BE2C (cell line): ENCODE measurements around the gene LLGL2.

Experiments used
- DNase-seq: peaks from one replicate; pipeline ENCODE4 v3.0.0-alpha.2; 2020
- H3K27me3 ChIP-seq: fragments of 250-450 bp; sonication (Bioruptor Pico); 2 replicates; pipeline ENCODE4 v1.5.1; 2020; ENCODE audit warnings: mild to moderate bottlenecking
- H3K36me3 ChIP-seq: fragments of 250-450 bp; sonication (Bioruptor Pico); 2 replicates; pipeline ENCODE4 v1.5.1; 2020; ENCODE audit warnings: mild to moderate bottlenecking
- H3K4me1 ChIP-seq: fragments of 250-450 bp; sonication (Bioruptor Pico); 2 replicates; pipeline ENCODE4 v1.5.1; 2020
- H3K4me3 ChIP-seq: 2 replicates; pipeline ENCODE4 v1.5.1; 2011; ENCODE audit warnings: low read depth, low read length
- H3K9me3 ChIP-seq: fragments of 250-450 bp; sonication (Bioruptor Pico); 2 replicates; pipeline ENCODE4 v1.5.1; 2020
- CTCF ChIP-seq: IDR thresholded peaks from 2 replicates; pipeline ENCODE4 v1.5.1; 2012; ENCODE audit warnings: mild to moderate bottlenecking, low read depth, low read length

LLGL2 gene

GRCh38 chr17:75565066-75565465, 39.6 kb downstream of the LLGL2 start:
- Histone ChIP-seq H3K27me3 (no peaks in the 10 kb centered on the region), H3K9me3 (no peaks in the 10 kb centered on the region), H3K36me3 (no peaks in the 10 kb centered on the region), H3K4me3 (no peak overlapping the region), H3K4me1 (no peaks in the 10 kb centered on the region)
- no peak for DNase-seq
- TF ChIP-seq CTCF: no peak

DNA sequence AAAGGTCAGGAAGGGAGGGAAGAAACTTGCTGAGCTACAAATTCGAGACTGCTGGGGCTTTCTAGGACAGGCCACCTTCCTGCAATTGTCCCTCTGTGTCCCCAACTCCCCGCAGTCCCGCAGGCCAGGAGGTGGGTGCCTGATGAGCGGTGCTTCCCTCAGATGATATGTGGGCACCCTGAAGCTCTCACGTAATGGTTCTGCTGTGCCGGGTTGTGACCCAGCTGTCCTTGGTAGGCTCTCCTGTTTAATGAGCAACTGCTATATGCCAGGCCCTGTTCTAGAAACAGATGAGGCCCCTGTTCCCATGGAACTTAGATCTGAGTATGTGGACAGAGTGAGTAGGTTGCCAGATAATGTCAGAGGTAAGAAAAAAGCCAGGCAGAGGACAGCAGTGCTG, 40.1 kb downstream of the LLGL2 start:
- no peak for DNase-seq
- no peak for TF ChIP-seq CTCF
- no peaks in the 10 kb centered on the region for H3K36me3 ChIP-seq

GRCh38 chr17:75566416-75566815, 40.9 kb downstream of the LLGL2 start:
- no peak for DNase-seq
- Histone ChIP-seq H3K36me3 (no peaks in the 10 kb centered on the region), H3K9me3 (no peaks in the 10 kb centered on the region), H3K4me1 (no peaks in the 10 kb centered on the region), H3K4me3 (no peak overlapping the region), H3K27me3 (no peaks in the 10 kb centered on the region)
- TF ChIP-seq CTCF: no peak

More for the DNA sequence above, 40.1 kb downstream of the LLGL2 start:
- Histone ChIP-seq H3K4me3 (no peak overlapping the region), H3K4me1 (no peaks in the 10 kb centered on the region), H3K27me3 (no peaks in the 10 kb centered on the region), H3K9me3 (no peaks in the 10 kb centered on the region)

GRCh38 chr17:75566834-75567233, 41.3 kb downstream of the LLGL2 start:
- H3K9me3 ChIP-seq: no peaks in the 10 kb centered on the region
- TF ChIP-seq CTCF: no peak
- no peak overlapping the region for H3K4me3 ChIP-seq
- H3K4me1 ChIP-seq: no peaks in the 10 kb centered on the region
- no peak for DNase-seq
- H3K36me3 ChIP-seq: no peaks in the 10 kb centered on the region
- H3K27me3 ChIP-seq: no peaks in the 10 kb centered on the region

DNA sequence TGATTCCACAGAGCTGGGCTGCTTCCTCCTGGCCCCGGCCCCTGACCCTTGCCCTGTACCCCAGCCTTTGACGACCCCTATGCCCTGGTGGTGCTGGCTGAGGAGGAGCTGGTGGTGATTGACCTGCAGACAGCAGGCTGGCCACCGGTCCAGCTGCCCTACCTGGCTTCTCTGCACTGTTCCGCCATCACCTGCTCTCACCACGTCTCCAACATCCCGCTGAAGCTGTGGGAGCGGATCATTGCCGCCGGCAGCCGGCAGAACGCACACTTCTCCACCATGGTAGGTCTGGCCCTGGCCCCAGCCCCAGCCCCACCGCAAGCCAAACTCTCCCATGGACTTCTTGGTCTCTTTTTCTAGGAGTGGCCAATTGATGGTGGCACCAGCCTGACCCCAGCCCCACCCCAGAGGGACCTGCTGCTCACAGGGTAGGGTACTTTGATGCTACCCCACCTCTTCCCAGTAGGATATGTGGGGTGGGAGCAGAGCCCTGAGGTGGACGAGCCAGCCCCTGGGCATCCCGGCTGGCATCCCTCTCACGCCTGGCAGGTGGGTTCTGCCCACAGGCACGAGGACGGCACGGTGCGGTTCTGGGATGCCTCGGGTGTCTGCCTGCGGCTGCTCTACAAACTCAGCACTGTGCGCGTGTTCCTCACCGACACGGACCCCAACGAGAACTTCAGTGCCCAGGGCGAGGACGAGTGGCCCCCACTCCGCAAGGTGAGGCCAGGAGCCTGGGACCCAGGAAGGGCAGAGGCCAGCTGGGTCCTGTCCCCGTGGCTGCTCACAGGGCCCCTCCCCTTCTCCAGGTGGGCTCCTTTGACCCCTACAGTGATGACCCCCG, 43.1 kb downstream of the LLGL2 start:
- Histone ChIP-seq H3K4me1 (no peaks in the 10 kb centered on the region), H3K36me3 (no peaks in the 10 kb centered on the region), H3K4me3 (no peak overlapping the region), H3K9me3 (no peaks in the 10 kb centered on the region), H3K27me3 (no peaks in the 10 kb centered on the region)
- no peak for TF ChIP-seq CTCF
- DNase-seq: no peak

DNA sequence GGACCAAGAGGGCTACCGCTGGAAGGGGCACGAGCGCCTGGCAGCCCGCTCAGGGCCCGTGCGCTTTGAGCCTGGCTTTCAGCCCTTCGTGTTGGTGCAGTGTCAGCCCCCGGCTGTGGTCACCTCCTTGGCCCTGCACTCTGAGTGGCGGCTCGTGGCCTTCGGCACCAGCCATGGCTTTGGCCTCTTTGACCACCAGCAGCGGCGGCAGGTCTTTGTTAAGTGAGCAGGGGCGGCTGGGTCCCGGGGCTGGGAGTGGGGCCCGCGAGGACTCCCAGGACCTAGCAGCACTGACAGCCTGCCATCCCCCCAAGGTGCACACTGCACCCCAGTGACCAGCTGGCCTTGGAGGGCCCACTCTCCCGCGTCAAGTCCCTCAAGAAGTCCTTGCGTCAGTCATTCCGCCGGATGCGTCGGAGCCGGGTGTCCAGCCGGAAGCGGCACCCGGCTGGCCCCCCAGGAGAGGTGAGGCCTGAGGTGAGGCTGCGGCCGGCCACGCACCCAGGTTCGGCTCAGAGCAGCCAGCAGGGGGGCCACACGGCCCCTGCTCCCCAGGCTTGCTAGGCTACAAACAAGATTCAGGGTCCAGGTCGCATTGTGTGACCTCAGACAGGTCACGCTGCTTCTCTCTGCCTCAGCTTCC, 44.7 kb downstream of the LLGL2 start:
- H3K36me3 ChIP-seq: no peaks in the 10 kb centered on the region
- no peaks in the 10 kb centered on the region for H3K4me1 ChIP-seq
- TF ChIP-seq CTCF: no peak
- no peaks in the 10 kb centered on the region for H3K9me3 ChIP-seq
- H3K4me3 ChIP-seq: no peak overlapping the region
- no peaks in the 10 kb centered on the region for H3K27me3 ChIP-seq
- no peak for DNase-seq
